ENCODE results near the gene MAGI1. TPM values are rescaled to one million over a fixed set of nuclear protein-coding genes. Genes with fewer than 3 reads are reported as not detected.

MAGI1 gene
- polyA plus RNA-seq, 1 of the 3 experiments (the other 2 are of a cell fraction), result 10.3 TPM

DNA sequence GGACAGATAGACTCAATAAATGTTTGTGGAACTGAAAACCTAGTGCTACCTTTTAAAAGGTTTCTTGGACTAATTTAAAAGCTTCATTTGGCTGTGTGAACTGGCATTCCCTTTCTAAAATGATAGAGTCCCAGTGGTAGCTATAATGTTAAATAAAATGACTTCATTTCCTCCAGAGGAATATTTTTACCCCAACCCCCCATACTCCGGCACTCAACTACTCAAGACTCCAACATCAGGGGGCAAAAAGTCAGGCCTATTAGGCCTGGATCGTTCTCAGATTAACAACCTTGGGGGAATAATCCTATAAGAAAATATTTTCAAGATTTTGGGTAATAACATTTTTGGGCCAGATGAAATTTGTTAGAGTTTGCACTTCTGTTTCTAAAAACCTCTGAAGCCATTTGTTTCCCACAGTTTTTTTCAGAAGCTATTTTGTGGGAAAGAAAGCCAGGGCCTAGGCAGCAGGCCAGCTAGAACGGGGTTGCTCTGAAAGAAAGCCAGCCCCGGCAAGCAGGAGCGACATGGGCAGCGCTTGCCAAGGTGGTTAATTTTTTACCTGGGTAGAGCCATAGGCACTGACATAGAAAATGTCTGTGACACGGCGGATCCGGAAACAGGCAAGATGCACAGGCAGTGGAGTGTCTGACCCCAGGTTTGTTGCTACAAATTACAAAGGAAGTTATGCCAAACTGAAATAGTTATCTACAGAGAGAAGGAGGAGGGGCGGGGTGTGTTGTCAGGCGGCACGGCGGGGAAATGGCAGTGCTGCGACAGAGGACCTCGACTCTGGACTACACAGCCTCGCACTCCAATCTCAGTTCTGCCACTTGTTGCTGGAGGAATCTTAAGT lies 84.6 kb downstream of the MAGI1 start:
- no peak for DNase-seq
- Histone ChIP-seq H3K4me2 (peak overlapping the region; percentile 79), H3K9me3 (no peaks in the 10 kb centered on the region), H3K27ac (ENCODE audit: low read depth in 2 of 2, low read length in 1 of 2) (peak overlapping the region in 1 of 2 experiments; percentile 96; a peak in 3 of 4 replicates), H4K20me1 (ENCODE audit: insufficient read depth) (no peaks in the 10 kb centered on the region), H3K27me3 (ENCODE audit: insufficient read depth) (no peaks in the 10 kb centered on the region), H3K9ac (peak overlapping the region; percentile 52), H3K79me2 (ENCODE audit: insufficient read depth) (peaks cover 89% of the 10 kb centered on the region), H3K4me1 (ENCODE audit: control insufficient read depth in 1 of 2, insufficient read depth in 2 of 2, low read depth in 1 of 2, low read length in 1 of 2) (peaks cover 6 to 53% of the 10 kb centered on the region in 2 experiments), H3K9me2 (no peaks in the 10 kb centered on the region), H2AFZ (ENCODE audit: low read depth) (no peak overlapping the region; the same call in 1 of the 2 replicates), H3K36me3 (replicated peaks in 1 of 2; ENCODE audit: control insufficient read depth in 1 of 2, insufficient read depth in 2 of 2, low read length in 1 of 2) (no peaks in the 10 kb centered on the region), H3F3A (replicated peaks; ENCODE audit: insufficient read depth) (peaks cover 32% of the 10 kb centered on the region), H3K4me3 (ENCODE audit: low read depth in 2 of 2, low read length in 1 of 2) (no peak overlapping the region)
- no peak for TF ChIP-seq RCOR1 (IDR thresholded peaks at IDR 0.05; ENCODE audit: low read length)
- 0 out of 2 replicates have a peak, but pooled peaks have one; percentile 4 for TF ChIP-seq TCF12 (IDR thresholded peaks at IDR 0.05)
- 73% methylated on average over 16 of the region's 16 CpGs for WGBS (ENCODE audit: low lambda C conversion rate)
- CTCF ChIA-PET, result no interaction called here
- POLR2A ChIA-PET, result no interaction called here

- no peaks in the 10 kb centered on the region for H4K20me1 ChIP-seq (ENCODE audit: insufficient read depth)
- no peak for DNase-seq
- POLR2A ChIA-PET, result no interaction called here
- H2AFZ ChIP-seq (ENCODE audit: low read depth), result no peak overlapping the region; the same call in 1 of the 2 replicates
- 89% methylated on average over 5 of the region's 5 CpGs for WGBS (ENCODE audit: low lambda C conversion rate)
- peaks cover 32% of the 10 kb centered on the region for H3F3A ChIP-seq (replicated peaks; ENCODE audit: insufficient read depth)
- H3K9me2 ChIP-seq, result no peaks in the 10 kb centered on the region
- peak overlapping the region; percentile 62 for H3K4me2 ChIP-seq
- CTCF ChIA-PET, result interaction anchor here (0.6 kb wide), 1 partner anchor 91 kb away, joined by 4 read pairs; no protein-coding TSS in a partner anchor
- TF ChIP-seq, protein P1, sequence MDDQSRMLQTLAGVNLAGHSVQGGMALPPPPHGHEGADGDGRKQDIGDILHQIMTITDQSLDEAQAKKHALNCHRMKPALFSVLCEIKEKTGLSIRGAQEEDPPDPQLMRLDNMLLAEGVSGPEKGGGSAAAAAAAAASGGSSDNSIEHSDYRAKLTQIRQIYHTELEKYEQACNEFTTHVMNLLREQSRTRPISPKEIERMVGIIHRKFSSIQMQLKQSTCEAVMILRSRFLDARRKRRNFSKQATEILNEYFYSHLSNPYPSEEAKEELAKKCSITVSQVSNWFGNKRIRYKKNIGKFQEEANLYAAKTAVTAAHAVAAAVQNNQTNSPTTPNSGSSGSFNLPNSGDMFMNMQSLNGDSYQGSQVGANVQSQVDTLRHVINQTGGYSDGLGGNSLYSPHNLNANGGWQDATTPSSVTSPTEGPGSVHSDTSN (IDR thresholded peaks at IDR 0.05), result no peak
- TF ChIP-seq POLR2AphosphoS5 (IDR thresholded peaks at IDR 0.05; ENCODE audit: low read depth, low read length), result no peak
- TF ChIP-seq USF1 (IDR thresholded peaks at IDR 0.05; ENCODE audit: borderline replicate concordance, low read depth), result no peak
- no peak for TF ChIP-seq USF2 (IDR thresholded peaks at IDR 0.05; ENCODE audit: borderline replicate concordance, low read depth, low read length)
- no peak for TF ChIP-seq MEF2A (IDR thresholded peaks at IDR 0.05; ENCODE audit: borderline replicate concordance, low read depth)
- TF ChIP-seq EP300 (IDR thresholded peaks at IDR 0.05; ENCODE audit: borderline replicate concordance in 1 of 2, low read depth in 1 of 2, low read length in 1 of 2), result no peak
- TF ChIP-seq JUND (IDR thresholded peaks at IDR 0.05), result no peak
- no peak for TF ChIP-seq SIN3A (IDR thresholded peaks at IDR 0.05; ENCODE audit: borderline replicate concordance, low read depth, low read length)
- TF ChIP-seq YY1 (IDR thresholded peaks at IDR 0.05; ENCODE audit: low read depth), result no peak
- no peak for TF ChIP-seq NFIC (IDR thresholded peaks at IDR 0.05; ENCODE audit: borderline replicate concordance)
- TF ChIP-seq GABPA (IDR thresholded peaks at IDR 0.05; ENCODE audit: low read depth), result no peak
- no peaks in the 10 kb centered on the region for H3K27me3 ChIP-seq (ENCODE audit: insufficient read depth)
- peak overlapping the region in 1 of 2 experiments; percentile 96; a peak in 2 of 4 replicates for H3K27ac ChIP-seq (ENCODE audit: low read depth in 2 of 2, low read length in 1 of 2)
- peaks cover 6 to 55% of the 10 kb centered on the region in 2 experiments for H3K4me1 ChIP-seq (ENCODE audit: control insufficient read depth in 1 of 2, insufficient read depth in 2 of 2, low read depth in 1 of 2, low read length in 1 of 2)
- no peaks in the 10 kb centered on the region for H3K9me3 ChIP-seq
- H3K79me2 ChIP-seq (ENCODE audit: insufficient read depth), result peaks cover 89% of the 10 kb centered on the region
- no peaks in the 10 kb centered on the region for H3K36me3 ChIP-seq (replicated peaks in 1 of 2; ENCODE audit: control insufficient read depth in 1 of 2, insufficient read depth in 2 of 2, low read length in 1 of 2)
- H3K9ac ChIP-seq, result peak overlapping the region; percentile 52
- no peak overlapping the region for H3K4me3 ChIP-seq (ENCODE audit: low read depth in 2 of 2, low read length in 1 of 2)
Measured at GRCh38 chr3:65953301-65953812, 85.4 kb downstream of the MAGI1 start.

Data from SK-N-SH (cell line).